Measurements from ENCODE around the gene SUCNR1.
A peak's percentile ranks its signal among the peaks of the same experiment; 100 is the strongest.
"Not testable (repeated sequence)": the region's sequence is repeated elsewhere in the genome, so short reads cannot be mapped to it uniquely, and the experiment has no call there.

The SUCNR1 gene

DNA sequence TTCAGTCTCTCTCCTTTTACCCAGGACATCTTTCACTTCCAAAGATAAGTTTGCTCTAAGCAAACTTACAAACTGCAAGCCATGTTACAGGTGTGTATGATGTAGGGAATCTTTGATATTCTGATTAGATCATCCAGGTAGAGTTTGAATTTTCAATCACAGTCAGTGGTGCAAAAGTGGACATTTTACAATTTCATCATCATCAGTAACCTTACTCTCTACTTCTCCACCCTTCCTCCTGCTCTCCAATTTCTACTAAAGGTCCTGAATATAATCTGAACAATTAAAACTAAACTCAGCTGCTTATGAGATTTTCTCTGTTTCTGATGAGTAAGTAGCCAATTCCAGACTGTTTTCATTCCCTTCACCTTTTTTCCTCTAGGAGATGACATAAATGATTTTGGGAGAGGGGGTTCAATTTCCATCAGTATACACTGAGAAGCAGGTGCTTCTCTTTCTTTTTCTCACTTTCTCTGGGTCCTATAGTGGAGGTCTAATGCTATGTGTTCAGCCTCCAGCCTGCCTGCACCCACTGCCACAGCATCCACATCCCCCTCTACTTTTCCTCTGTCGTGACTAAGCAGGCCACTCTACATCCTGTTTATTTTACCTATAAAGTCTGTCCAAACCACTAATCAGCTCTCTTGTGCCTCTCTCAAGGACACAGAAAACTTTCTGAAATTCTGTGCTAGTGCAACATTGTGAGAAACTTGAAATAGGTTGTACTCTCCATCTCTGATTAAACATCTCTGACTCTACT is 27.6 kb downstream of the SUCNR1 start:
- DNase-seq (ENCODE audit: low spot score) = no peak

DNA sequence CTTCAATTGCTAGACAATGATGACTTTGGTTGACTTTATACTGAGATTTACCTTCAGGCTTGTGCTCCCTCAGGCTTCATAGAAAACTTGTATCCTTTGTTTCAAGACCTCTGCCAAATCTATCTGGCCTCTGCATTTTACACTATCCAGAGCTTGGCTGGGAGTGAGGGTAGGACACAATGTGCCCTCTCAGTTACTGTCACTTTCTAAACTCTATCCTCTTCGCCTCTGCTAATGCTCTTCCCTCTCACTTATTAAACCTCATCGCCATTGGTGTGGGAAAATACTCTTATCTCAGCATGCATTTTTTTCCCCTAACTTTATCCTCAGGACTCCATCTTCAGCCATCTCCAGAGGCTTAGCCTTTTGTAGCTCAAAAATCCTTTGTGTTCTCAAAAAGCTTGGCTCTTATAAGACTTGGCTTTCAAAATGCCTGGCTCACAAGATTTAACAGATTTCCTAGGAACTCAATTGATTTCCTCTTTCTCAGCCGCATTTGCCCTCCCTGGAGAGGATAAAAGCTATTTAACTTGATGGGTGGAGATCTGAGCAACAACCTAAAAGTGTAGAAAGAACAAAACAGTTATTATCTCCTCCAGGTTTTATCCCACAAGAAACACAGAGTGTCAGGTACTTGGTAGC is 28.3 kb downstream of the SUCNR1 start:
- no peak for DNase-seq (ENCODE audit: low spot score)

- no peak for DNase-seq (ENCODE audit: low spot score)
These were observed 30.1 kb downstream of the SUCNR1 start for GRCh38 chr3:151903501-151903991.

DNA sequence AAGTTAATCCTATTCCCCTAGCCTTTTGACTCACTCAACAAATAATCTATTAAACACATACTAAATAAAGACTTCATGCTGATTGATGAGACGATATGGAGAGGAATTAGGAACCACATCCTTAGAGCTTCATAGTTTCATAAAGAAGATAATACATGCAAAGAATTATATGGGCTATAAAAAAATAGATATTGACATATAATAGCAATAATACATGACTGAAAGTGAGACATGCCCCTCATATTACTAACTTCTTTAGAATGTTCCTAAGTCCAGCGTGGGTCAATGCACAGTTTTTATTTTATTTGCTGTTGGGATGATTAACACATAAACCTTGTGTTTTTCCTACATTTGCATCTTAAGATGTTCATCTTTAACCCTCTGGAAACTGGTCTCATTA is 32.2 kb downstream of the SUCNR1 start:
- DNase-seq (ENCODE audit: low spot score) = no peak

GRCh38 chr3:151906751-151907150 is 33.3 kb downstream of the SUCNR1 start:
- DNase-seq (ENCODE audit: low spot score) = no peak

DNA sequence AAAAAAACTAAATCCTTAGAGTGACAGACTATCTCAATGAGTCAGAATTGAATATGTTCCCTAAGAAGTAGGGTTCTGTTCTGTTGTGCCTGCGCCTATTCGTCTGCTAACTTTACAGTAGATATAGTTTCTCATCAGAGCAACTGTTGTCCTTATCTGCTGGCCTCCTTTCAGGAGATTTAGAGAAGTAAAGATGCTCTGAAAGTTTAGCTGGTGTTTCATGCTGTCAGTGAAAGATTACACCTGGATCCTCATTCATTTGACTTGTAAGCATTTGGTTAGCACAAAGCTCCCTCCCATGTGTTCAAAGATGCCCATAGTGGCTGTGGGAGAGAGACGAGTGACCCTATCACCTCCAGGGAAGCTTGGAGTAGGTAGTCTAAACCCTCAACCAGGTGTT is 35.0 kb downstream of the SUCNR1 start:
- no peak for DNase-seq (ENCODE audit: low spot score)

- no peak for DNase-seq (ENCODE audit: low spot score)
These were observed 36.4 kb downstream of the SUCNR1 start for GRCh38 chr3:151909681-151910405.

- DNase-seq (ENCODE audit: low spot score) = no peak
These were observed 38.0 kb downstream of the SUCNR1 start for GRCh38 chr3:151911462-151911861.

- no peak for DNase-seq (ENCODE audit: low spot score)
These were observed 38.6 kb downstream of the SUCNR1 start for GRCh38 chr3:151912028-151912427.

DNA sequence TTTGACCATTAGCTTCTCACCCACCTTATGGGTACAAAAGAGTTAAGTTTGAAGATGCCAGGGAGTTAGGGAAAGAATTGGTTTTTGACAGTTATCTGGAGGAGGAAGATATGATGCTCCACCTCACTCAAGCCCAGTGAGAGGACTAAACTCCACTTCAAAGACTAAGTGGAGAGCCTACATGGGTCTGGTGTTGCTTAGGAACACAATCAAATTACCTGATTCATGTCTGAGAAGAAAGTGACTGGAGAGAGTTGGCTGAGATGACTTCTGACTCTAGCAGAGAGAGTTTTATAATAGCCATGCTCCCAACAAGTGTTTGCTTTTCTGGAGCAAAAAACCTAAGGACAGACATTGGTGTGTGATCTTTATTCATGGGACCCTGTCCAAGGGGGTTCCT is 43.3 kb downstream of the SUCNR1 start:
- no peak for DNase-seq (ENCODE audit: low spot score)

DNA sequence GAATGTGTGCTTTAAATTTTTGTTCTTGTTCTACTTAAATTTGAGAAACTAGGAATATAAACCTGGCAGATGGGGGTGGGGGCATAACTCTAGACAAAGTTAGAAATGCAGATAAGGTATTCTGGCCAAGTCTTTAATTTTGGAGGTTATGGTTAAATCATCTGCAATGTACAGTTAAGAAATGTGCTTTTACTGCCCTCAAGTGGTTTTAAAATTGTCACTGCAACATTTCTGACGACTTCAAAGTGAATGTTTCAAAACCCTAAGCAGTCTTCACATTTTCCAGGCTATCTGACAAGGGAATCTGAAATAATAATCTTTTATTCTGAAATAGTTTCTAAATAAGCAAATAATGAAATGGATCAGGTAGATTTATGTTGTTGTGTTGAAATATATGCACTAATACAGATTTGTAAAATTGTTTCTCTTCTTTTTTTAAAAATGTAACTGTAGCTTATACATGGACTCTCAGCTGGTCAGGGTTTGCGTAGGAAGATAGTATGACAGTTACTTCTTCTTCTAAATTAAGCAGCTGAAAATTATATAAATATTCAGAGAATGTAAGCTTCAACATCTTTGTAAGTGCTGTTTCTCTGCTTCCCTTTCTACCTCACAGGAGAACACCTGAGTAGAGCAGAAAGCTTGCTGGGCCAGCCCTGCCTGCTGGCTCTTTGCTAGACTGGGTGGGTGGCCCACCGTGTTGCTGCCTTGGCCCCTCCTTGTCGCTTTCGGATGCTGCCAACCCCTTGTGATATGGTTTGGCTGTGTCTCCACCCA is 45.0 kb downstream of the SUCNR1 start:
- DNase-seq (ENCODE audit: low spot score) = peak; percentile 36

DNA sequence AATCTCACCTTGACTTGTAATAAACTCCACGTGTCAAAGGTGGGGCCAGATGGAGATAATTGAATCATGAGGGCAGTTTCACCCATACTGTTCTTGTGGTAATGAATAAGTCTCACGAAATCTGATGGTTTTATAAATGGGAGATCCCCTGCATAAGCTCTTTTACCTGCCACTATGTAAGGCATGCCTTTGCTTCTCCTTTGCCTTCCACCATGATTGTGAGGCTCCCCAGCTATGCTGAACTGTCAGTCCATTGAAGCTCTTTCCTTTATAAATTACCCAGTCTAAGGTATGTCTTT is 45.5 kb downstream of the SUCNR1 start:
- DNase-seq (ENCODE audit: low spot score) = no peak

GRCh38 chr3:151919446-151919845 is 46.0 kb downstream of the SUCNR1 start:
- no peak for DNase-seq (ENCODE audit: low spot score)

DNA sequence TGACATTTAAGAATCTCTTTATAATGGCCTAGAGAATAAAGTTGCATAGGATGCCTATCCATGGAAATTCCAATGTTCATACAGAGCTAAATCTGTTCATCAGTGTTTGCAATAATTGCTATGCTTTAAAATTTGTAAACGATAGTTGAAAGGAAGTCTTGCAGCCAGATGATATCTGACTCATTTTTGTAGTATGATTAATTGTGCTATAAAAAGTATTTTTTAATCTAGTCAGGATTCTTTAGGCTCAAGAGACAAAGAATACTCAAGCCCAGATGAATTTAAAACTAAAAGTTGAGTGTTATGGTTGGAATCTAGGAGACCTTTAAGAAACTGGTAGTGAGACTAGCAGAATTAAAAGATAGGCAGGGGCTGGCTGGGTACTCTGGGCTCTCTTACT is 50.5 kb downstream of the SUCNR1 start:
- DNase-seq (ENCODE audit: low spot score) = no peak

GRCh38 chr3:151924753-151925152 is 51.3 kb downstream of the SUCNR1 start:
- DNase-seq (ENCODE audit: low spot score) = no peak

DNA sequence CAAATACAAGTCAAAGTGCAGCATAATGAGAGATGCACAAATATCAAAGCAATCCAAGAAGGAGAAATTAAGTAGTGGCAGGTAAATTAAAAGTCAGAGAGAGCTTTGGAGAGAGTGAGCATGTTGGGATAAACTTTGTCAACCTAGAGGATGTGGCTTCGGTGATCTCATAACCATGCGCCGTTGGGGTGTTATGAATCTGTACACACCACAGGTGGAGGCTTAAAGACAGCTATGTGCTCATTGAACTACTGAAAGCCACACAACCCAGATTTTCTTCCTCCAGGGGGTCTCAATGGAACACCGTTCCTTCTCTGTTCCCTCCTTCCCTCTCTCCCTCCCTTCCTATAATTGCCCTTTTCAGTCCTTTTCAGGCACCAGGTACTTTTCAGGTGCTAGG is 52.0 kb downstream of the SUCNR1 start:
- DNase-seq (ENCODE audit: low spot score) = no peak

- no peak for DNase-seq (ENCODE audit: low spot score)
These were observed 52.4 kb downstream of the SUCNR1 start for GRCh38 chr3:151925876-151926275.

DNA sequence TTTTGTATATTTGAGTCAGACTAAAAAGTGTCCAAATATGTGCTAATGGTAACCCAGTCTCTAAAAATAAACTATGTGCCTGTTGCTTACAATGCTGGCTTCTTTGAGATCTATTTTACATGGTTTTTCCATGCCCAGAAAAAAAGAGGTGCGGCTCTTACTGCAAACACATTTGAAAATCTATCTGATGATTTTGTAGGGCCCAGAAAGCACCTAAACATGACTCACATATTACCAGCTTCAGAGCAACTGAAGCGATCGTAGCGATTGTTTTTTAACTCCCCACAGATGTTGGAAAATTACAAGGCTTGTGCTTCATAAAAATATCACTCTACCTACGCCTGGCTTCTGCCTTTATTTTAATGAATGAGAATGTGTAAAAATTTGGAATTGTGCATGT is 53.5 kb downstream of the SUCNR1 start:
- no peak for DNase-seq (ENCODE audit: low spot score)

GRCh38 chr3:151927915-151928525 is 54.6 kb downstream of the SUCNR1 start:
- not testable (repeated sequence) for DNase-seq (ENCODE audit: low spot score)

GRCh38 chr3:151931171-151931570 is 57.7 kb downstream of the SUCNR1 start:
- no peak for DNase-seq (ENCODE audit: low spot score)

- no peak for DNase-seq (ENCODE audit: low spot score)
These were observed 59.9 kb downstream of the SUCNR1 start for GRCh38 chr3:151933234-151933853.
